WTC11 (cell line): ENCODE data around the gene FHAD1. TPM values are rescaled to one million over a fixed set of nuclear protein-coding genes. Genes with fewer than 3 reads are reported as not detected.

Experiments used
- ATAC-seq: fragments of 200-7000 bp; cut with Tn5 transposase; 2 replicates; pipeline ENCODE4 v1.10.0; 2021; ENCODE audit warnings: mild to moderate bottlenecking, moderate library complexity
- CTCF ChIA-PET: fragments of 300-600 bp; sonication (Branson Sonifier 250); formaldehyde crosslinking; loops from one replicate; lab custom pipeline; 2021; ENCODE audit warnings: antibody characterized with exemption; lab: Charles Lee
- POLR2A ChIA-PET: fragments of 350-600 bp; sonication (Branson Sonifier 250); formaldehyde crosslinking; loops from one replicate; lab custom pipeline; 2021; ENCODE audit warnings: antibody characterized with exemption; lab: Charles Lee
- DNase-seq: peaks from one replicate; pipeline ENCODE4 v3.0.0; 2021; ENCODE audit warnings: low spot score
- H3K27ac Mint-ChIP-seq: 2 replicates; pipeline ENCODE4 v1.8.0; 2021; ENCODE audit warnings: mixed read lengths
- H3K27me3 Mint-ChIP-seq: 2 replicates; pipeline ENCODE4 v1.8.0; 2021; ENCODE audit warnings: low read depth, mild to moderate bottlenecking, moderate library complexity, mixed read lengths
- H3K36me3 Mint-ChIP-seq: 2 replicates; pipeline ENCODE4 v1.8.0; 2021; ENCODE audit warnings: mixed read lengths
- H3K4me1 Mint-ChIP-seq: 2 replicates; pipeline ENCODE4 v1.8.0; 2022; ENCODE audit warnings: mixed read lengths
- H3K4me3 Mint-ChIP-seq: 2 replicates; pipeline ENCODE4 v1.8.0; 2021; ENCODE audit warnings: mild to moderate bottlenecking, moderate library complexity, mixed read lengths
- H3K9me3 Mint-ChIP-seq: 2 replicates; pipeline ENCODE4 v1.8.0; 2021; ENCODE audit warnings: mixed read lengths
- ATF2 ChIP-seq: sonication (generic); formaldehyde crosslinking; IDR thresholded peaks from 2 replicates; pipeline ENCODE4 v1.8.1; 2022; ENCODE audit warnings: low read depth, missing genetic modification reagents, borderline replicate concordance
- FOXP1 ChIP-seq: sonication (generic); formaldehyde crosslinking; IDR thresholded peaks from 2 replicates; pipeline ENCODE4 v1.8.0; 2022; ENCODE audit warnings: missing genetic modification reagents, mild to moderate bottlenecking, moderate library complexity, borderline replicate concordance
- FOXP4 ChIP-seq: sonication (generic); formaldehyde crosslinking; IDR thresholded peaks from 2 replicates; pipeline ENCODE4 v1.8.0; 2022; ENCODE audit warnings: mild to moderate bottlenecking, missing genetic modification reagents
- GRHL2 ChIP-seq: fragments of 250-450 bp; sonication (Bioruptor Pico); IDR thresholded peaks from 2 replicates; pipeline ENCODE4 v1.8.0; 2022; ENCODE audit warnings: mild to moderate bottlenecking, moderate library complexity; ENCODE audit not compliant: insufficient replicate concordance, severe bottlenecking
- HMGXB4 ChIP-seq: sonication (generic); formaldehyde crosslinking; IDR thresholded peaks from 2 replicates; pipeline ENCODE4 v1.8.1; 2023; ENCODE audit warnings: mild to moderate bottlenecking, moderate library complexity, missing genetic modification reagents
- MAX ChIP-seq: sonication (generic); formaldehyde crosslinking; IDR thresholded peaks from 2 replicates; pipeline ENCODE4 v1.8.0; 2022; ENCODE audit warnings: mild to moderate bottlenecking, missing genetic modification reagents
- NFATC4 ChIP-seq: fragments of 250-450 bp; sonication (Bioruptor Pico); IDR thresholded peaks from 2 replicates; pipeline ENCODE4 v1.9.0; 2021; ENCODE audit warnings: mild to moderate bottlenecking
- NFYB ChIP-seq: sonication (generic); formaldehyde crosslinking; conservative IDR thresholded peaks from 2 replicates; pipeline ENCODE4 v1.8.0; 2022; ENCODE audit warnings: low read depth, missing genetic modification reagents
- PREB ChIP-seq: sonication (generic); formaldehyde crosslinking; IDR thresholded peaks from 2 replicates; pipeline ENCODE4 v1.8.1; 2022; ENCODE audit warnings: mild to moderate bottlenecking, missing genetic modification reagents, moderate library complexity, borderline replicate concordance
- RELA ChIP-seq: sonication (generic); formaldehyde crosslinking; IDR thresholded peaks from 2 replicates; pipeline ENCODE4 v1.8.1; 2022; ENCODE audit warnings: missing genetic modification reagents, mild to moderate bottlenecking, borderline replicate concordance
- SMAD3 ChIP-seq: sonication (generic); formaldehyde crosslinking; IDR thresholded peaks from 2 replicates; pipeline ENCODE4 v1.8.0; 2022; ENCODE audit warnings: missing genetic modification reagents, mild to moderate bottlenecking, borderline replicate concordance
- SMAD4 ChIP-seq: sonication (generic); formaldehyde crosslinking; IDR thresholded peaks from 2 replicates; pipeline ENCODE4 v1.8.0; 2022; ENCODE audit warnings: mild to moderate bottlenecking, missing genetic modification reagents
- TCF7 ChIP-seq: sonication (generic); formaldehyde crosslinking; IDR thresholded peaks from 2 replicates; pipeline ENCODE4 v1.8.0; 2022; ENCODE audit warnings: mild to moderate bottlenecking, low read depth, missing genetic modification reagents, moderate library complexity
- ZBTB43 ChIP-seq: sonication (generic); formaldehyde crosslinking; IDR thresholded peaks from 2 replicates; pipeline ENCODE4 v1.8.1; 2023; ENCODE audit warnings: mild to moderate bottlenecking, missing genetic modification reagents
- ZMAT4 ChIP-seq: fragments of 250-450 bp; sonication (Bioruptor Pico); IDR thresholded peaks from 2 replicates; pipeline ENCODE4 v1.9.0; 2021; ENCODE audit warnings: mild to moderate bottlenecking
- ZNF232 ChIP-seq: sonication (generic); formaldehyde crosslinking; IDR thresholded peaks from 2 replicates; pipeline ENCODE4 v1.8.0; 2022; ENCODE audit warnings: mild to moderate bottlenecking, missing genetic modification reagents
- ZNF512 ChIP-seq: sonication (generic); formaldehyde crosslinking; IDR thresholded peaks from 2 replicates; pipeline ENCODE4 v1.8.1; 2022; ENCODE audit warnings: missing genetic modification reagents, borderline replicate concordance
- total RNA-seq: library from RNA; stranded (reverse); gene quantifications from 3 replicates; pipeline ENCODE4 v1.2.3, GENCODE V29; 2021

Gene FHAD1
- total RNA-seq, 1 experiment from 2014 or later: 3.0 TPM

- no peak for TF ChIP-seq HMGXB4
- no peak for TF ChIP-seq ZBTB43 (CRISPR knock-in tag)
- TF ChIP-seq GRHL2 (CRISPR knock-in tag): no peak
- TF ChIP-seq NFYB (CRISPR knock-in tag): no peak
- no peak for TF ChIP-seq FOXP4 (CRISPR knock-in tag)
- no peak for TF ChIP-seq ZNF232
- TF ChIP-seq ZMAT4 (CRISPR knock-in tag): no peak
- no peak for TF ChIP-seq RELA (CRISPR knock-in tag)
- TF ChIP-seq ATF2 (CRISPR knock-in tag): no peak
- no peak for TF ChIP-seq TCF7 (CRISPR knock-in tag)
- TF ChIP-seq FOXP1: no peak
- no peak for TF ChIP-seq ZNF512 (CRISPR knock-in tag)
- TF ChIP-seq SMAD4 (CRISPR knock-in tag): no peak
- no peak for TF ChIP-seq NFATC4 (CRISPR knock-in tag)
Measured at GRCh38 chr1:15424981-15425380, 178.0 kb downstream of the FHAD1 start (continued).

GRCh38 chr1:15425521-15425920, 178.5 kb downstream of the FHAD1 start:
- no peak for DNase-seq
- ChIA-PET CTCF (interaction anchor here (1.3 kb wide), 1 partner anchor 315 kb away, joined by 4 read pairs; no protein-coding TSS in a partner anchor), POLR2A (no interaction called here)
- Mint-ChIP-seq H3K27me3 (no peaks in the 10 kb centered on the region; the same call in 1 of the 2 replicates), H3K27ac (no peak overlapping the region), H3K9me3 (peaks cover 5% of the 10 kb centered on the region), H3K4me1 (no peaks in the 10 kb centered on the region), H3K36me3 (peaks cover 5% of the 10 kb centered on the region), H3K4me3 (no peak overlapping the region)
- no peak for ATAC-seq
- no peak for TF ChIP-seq SMAD3 (CRISPR knock-in tag)
- TF ChIP-seq PREB (CRISPR knock-in tag): no peak
- TF ChIP-seq MAX (CRISPR knock-in tag): no peak
- TF ChIP-seq, all 79 proteins: peak for 0
